Measurements from ENCODE around the gene ZNF488.

The ZNF488 gene

DNA sequence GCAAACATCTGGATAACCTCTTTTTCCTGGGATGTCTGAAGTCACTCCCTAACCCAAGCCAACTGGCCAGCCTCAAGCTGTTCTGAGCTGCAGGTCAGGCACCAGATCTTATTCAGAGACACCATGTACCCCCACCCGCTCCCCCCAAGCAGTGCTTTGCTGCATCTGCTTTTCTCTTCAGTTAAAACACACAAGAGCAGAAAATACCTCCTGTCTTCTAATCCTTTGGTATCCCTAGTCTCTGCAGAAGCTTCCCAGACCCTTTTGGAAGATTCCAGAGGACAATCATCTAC, 3.0 kb downstream of the ZNF488 start:
- DNase-seq = no peak

- DNase-seq = no peak
These were observed 3.6 kb downstream of the ZNF488 start for GRCh38 chr10:47380341-47381102.

- DNase-seq = no peak
These were observed 4.2 kb downstream of the ZNF488 start for GRCh38 chr10:47379901-47380300.

- DNase-seq = no peak
These were observed 4.7 kb downstream of the ZNF488 start for GRCh38 chr10:47379445-47379785.

GRCh38 chr10:47378606-47379444, 5.3 kb downstream of the ZNF488 start:
- no peak for DNase-seq

GRCh38 chr10:47378183-47378510, 5.9 kb downstream of the ZNF488 start:
- DNase-seq = no peak

GRCh38 chr10:47376522-47377220, 7.4 kb downstream of the ZNF488 start:
- DNase-seq = no peak

DNA sequence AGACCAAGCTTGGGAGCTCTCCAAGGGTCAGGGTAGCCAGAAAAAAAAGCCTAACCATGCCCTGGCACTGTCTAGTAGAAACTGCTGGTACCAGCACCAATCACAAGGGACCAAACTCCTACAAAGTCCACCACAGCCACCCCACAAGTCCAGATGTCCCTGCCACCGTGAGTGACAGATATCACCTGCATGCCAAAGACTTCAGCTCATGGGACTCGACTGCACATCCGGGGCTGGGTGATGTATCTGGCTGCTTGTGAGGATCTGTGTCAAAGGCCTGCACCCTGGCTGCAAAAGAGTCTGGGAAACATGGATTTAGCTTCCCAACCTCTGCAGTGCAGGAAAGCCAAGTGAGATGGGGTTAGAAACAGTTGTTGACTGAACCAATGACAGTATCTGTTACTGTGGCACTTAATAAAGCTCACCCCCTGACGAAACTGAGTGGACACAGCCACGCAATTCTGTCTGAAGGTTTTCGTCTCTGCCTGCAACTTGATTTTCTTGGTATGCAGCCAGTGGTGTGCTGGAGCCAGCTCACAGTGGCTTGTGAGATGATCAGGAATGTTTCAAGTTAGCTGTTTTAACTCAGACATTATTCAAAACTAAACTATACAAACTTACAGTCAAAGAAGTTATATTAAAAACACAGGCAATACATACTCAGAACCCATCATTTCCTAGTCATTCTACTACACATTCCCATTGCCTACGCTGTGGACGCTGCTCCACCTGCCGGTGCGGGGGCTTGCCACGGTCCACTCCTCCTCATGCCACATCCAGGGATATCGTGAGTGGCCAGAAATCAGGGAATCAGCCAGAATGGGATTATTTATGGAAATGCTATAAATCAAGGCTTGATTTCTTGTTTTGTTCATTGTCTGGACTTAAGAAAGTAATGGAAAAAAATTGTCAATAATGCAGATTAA, 9.2 kb downstream of the ZNF488 start:
- DNase-seq = no peak

- DNase-seq = no peak
These were observed 11.4 kb downstream of the ZNF488 start for GRCh38 chr10:47372726-47373125.

- DNase-seq = no peak
These were observed 12.2 kb downstream of the ZNF488 start for GRCh38 chr10:47371629-47372485.

DNA sequence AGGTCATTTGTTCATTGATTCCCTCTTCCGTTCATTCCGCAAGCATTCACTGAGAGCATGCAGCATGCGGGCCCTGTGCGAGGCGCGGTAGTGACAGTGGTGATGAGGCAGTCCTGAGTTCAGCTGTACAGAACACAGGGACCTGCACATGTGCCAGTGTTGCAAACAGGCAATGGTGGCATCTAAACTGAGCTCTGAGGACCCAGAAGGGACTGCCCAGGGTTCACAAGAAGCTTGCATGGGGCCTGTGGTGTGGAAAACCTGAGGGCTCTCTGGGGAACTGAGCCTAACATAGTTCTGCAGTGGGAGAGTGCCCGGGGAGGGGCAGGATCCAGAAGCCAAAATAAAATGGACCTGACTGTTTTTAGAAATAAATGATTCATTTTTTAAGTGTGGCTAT, 13.2 kb downstream of the ZNF488 start:
- DNase-seq = no peak

GRCh38 chr10:47370015-47370767, 13.9 kb downstream of the ZNF488 start:
- no peak for DNase-seq

DNA sequence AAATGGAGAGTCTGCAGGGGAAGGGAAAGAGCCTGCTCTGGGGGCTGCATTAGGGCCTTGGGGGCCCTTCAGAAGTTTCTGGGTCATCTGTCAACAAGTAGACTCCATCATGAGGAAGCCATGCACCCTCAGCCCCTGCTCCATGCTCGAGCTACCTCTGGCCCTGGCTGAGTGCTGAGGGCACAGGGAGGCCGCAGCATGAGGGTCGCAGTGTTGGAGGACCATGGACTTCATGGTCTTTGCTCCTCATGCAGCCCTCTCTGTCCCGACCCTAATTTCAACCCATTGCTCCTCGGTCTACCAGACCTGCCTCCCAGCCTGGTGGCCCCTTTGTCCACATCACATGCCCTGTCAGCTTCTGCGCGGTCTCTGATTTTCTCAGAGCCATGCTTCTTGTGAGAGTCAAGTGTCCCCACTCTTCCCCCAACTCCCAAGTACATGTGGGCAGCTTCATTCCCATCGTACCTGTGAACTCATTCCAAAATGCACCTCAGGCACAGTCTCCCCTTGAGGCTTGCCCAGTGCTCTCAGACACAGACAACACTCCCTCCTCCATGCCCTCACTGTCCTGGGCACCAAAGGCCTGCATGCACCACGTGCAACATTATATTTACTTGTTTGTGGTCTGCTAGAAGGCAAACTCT, 14.7 kb downstream of the ZNF488 start:
- DNase-seq = no peak

DNA sequence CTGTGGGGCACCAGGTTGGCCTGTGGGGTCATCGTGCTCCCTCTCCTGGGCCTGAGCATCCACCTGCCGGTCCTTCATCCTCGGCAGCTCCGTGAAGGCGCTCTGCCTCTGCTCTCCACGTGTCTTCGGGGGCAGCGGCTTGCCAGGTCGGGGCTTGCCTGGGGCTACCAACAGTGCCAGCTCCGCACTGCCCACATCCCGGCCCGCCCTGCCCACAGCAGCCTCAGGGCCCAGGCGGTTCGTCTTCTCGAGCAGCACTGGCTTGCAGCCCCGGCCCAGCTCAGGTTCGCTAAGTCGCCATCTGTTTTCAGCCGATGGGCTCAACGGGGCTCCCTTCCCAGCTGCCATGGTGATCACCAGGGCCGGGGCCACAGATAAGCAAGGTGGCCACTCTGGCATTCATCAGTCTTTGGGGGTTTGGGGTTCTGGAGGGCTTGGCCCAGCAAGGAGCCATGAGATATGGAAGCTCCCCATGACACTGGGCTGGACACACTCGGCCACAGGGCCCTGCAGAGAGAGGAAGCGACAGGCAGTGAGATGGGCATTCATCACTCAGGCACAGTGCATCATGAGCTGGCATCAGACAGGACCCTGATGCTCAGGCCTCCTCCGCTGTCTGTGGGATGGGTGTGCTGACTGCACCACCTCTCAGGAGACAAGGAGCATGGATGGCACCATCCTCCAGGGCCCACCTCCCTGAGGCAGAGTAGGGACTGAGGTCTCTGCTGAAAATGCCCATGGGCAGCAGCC, 15.5 kb downstream of the ZNF488 start:
- DNase-seq = no peak

- no peak for DNase-seq
These were observed 16.4 kb downstream of the ZNF488 start for GRCh38 chr10:47367646-47368045.

- no peak for DNase-seq
These were observed 17.2 kb downstream of the ZNF488 start for GRCh38 chr10:47366731-47367460.

- DNase-seq = no peak
These were observed 17.9 kb downstream of the ZNF488 start for GRCh38 chr10:47366181-47366631.

DNA sequence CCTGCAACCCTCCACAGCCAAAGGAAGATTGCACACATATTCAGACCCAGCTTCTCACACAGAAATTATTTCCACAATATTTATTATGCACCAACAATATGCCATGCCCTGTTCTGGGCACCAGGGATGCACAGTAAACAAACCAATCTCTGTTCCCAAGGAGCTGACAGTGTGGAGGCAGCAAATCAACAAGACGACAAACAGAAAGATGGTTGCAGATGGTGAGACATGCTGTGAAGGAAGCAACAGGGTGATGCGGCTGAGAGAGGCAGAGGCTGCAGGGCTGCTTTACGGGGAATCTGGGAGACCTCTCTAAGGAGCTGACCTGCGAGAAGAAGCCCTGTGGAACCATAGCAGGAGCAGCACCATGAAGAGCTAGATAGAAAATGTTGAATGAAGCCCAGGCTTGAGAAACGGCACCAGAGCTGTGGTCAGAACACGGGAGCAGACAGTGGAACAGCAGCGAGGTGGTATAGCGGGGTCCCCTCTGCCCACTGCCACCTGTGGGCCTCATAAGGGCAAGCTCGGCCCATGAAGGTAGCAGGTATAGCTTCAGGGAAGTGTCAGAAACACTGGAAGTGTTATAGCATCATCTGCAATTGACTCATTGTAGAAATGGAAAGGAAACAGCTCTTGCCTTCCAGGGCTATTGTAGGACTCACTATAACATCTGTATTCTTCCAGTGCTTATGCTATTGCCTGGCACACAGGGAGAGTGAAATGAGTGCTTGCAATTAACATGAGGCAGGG, 18.5 kb downstream of the ZNF488 start:
- DNase-seq = no peak
